GM21576 (cell line): ENCODE measurements around the gene LYRM4.

Experiments
- ATAC-seq: cut with Tn5 transposase; IDR thresholded peaks from one replicate; pipeline ENCODE4 v1.9.1; 2021; ENCODE audit warnings: mild to moderate bottlenecking, moderate library complexity; ENCODE audit not compliant: unreplicated experiment

The LYRM4 gene

GRCh38 chr6:5247201-5247600 lies 13.5 kb downstream of the LYRM4 start:
- ATAC-seq: no peak

GRCh38 chr6:5246141-5247097 lies 14.3 kb downstream of the LYRM4 start:
- no peak for ATAC-seq

GRCh38 chr6:5243069-5243468 lies 17.7 kb downstream of the LYRM4 start:
- ATAC-seq: no peak

- no peak for ATAC-seq
Measured at GRCh38 chr6:5241252-5241651, 19.5 kb downstream of the LYRM4 start.

- no peak for ATAC-seq
Measured at GRCh38 chr6:5238336-5238735, 22.4 kb downstream of the LYRM4 start.

- ATAC-seq: no peak
Measured at GRCh38 chr6:5237805-5238204, 22.9 kb downstream of the LYRM4 start.

DNA sequence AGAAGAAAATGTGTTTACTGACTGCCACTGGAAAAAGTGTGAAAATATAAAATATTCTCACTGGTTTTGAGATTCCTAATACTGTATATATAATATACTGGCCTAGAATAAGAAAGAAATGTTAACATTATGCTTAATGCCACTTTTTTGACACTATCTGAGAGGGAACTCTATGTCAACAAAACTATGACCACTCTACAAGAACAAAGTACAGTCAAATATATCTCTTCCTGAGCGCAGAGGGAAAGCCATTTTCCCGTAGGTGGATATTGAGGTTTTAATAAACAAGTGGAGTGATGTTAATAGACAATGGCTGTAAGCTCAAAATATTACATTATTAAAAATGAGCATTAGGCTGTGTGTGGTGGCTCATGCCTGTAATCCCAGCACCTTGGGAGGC lies 24.9 kb downstream of the LYRM4 start:
- ATAC-seq: no peak

GRCh38 chr6:5234874-5235273 lies 25.9 kb downstream of the LYRM4 start:
- no peak for ATAC-seq

DNA sequence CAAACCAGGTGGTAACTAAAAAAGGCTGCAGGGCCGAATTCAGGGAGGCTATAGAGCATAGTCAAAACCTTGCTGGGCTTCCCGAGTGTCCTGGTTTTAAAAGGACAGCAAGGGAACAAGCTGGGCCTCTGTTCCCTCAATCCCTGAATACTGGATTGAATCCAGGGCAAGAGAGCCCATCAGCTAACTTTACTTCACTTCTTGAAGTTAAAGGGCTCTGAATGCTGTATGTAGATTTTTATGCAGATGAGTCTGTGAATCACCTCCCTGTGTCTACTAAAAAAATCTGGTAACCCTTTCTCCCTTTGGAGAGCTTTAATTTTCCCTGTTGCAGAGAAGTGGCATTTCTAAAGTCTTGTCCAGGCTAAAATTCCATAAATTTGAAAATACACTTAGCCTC lies 29.5 kb downstream of the LYRM4 start:
- ATAC-seq: no peak

- ATAC-seq: no peak
Measured at GRCh38 chr6:5230081-5230480, 30.7 kb downstream of the LYRM4 start.

DNA sequence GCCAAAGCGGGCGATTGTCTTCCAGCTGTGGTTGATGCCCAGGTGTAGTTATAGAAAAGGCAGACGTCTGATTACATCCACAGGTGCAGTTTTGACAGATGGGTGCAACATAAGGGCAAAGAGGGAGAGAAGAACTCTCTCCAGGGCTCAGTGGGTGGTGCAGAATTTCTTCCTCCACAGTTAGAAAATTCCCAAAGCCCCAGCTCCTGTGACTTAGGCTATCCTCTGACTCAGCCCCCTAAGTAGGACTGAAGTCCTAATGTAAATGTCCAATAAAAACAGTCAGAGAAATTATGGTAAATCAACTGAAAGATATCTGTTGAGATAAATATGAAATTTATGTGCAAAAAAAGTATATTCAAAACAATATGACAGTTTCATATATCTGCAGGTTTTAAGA lies 31.4 kb downstream of the LYRM4 start:
- ATAC-seq: no peak

DNA sequence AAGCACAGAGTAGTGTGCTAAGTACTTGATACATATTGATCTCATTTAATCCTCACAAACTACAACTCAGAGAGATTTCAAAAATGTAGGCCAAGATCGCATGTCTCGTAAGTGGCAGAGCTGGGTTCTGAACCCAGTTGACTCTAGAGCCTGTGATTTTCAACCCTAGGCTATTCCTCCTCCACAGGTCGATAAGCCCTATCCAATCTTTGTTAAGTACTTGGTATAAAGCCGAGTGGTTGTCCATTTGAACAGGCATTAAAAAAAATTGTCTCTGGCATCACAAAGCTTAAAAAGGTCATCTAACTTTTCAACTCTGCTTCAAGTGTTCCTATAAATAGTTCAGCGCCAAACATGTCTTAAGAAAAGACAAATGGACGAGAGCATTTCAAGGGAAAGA lies 37.4 kb downstream of the LYRM4 start:
- ATAC-seq: no peak

- no peak for ATAC-seq
Measured at GRCh38 chr6:5220443-5220842, 40.3 kb downstream of the LYRM4 start.

DNA sequence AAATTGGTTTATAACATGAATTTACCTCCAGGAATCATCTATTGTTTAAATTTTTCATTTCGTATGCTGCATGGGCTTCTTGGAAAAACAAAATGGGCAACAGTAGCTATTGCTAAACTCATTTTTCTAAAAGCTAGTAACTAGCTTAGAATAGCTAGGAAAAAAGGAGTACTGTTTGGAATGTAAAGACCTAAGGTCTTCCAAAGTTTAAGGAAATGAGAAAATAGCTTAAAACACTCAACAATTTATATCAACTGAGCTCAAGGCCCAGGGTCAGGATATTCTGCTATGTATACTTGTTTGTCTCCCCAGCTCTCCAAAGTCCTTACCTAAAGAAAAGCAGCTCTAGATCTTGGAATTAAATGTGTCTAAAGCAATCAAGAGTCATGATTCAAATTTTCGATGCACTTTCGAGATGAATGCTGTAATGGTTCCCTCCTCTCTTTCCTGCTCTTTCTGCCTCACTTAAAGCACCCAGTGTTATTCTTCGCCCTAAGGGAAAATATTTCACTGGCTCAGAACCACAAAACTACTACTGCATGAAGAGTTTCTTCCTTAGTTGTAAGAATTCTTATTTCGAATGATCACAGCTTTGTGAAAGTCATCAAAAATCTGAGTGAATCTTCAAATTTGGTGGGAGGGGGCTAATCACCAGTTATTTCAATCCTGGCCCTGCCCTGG lies 41.6 kb downstream of the LYRM4 start:
- no peak for ATAC-seq

DNA sequence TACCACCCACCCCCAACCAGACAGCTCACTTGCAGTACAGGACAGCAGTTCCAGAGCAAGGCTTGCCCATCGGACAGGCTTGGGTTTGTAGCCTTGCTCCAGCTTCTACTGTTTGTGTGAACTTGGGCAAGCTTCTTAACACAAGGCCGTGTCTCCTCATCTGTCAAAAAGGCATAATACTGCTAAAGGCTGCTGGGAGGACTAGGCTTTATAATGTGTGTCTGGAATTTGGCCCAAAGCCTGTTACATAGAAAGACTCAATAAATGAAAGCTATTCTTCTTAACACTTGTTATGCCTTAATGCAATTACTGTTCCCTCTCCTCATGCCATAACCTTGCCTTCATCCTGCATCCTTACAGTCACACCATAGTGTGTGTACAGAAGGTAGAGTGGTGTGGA lies 43.4 kb downstream of the LYRM4 start:
- no peak for ATAC-seq

DNA sequence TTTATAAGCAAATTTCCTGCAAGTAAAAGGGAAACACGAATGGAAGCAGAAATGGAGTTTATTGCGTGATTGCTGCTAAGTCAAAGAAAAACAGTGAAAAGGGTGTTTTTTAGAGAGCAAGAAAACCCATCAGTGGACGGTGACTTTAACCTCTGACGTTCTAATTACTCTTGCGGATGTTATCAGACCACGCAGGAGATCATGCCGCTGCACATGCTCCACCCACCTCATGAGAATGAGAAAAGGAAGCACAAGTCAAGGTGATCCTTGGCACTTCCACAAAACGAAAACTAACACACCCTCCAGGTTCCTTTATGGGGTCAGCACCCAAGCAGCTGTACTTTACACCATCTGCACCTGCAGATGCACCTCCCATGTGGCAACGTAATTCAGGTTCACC lies 45.0 kb downstream of the LYRM4 start:
- ATAC-seq: no peak

DNA sequence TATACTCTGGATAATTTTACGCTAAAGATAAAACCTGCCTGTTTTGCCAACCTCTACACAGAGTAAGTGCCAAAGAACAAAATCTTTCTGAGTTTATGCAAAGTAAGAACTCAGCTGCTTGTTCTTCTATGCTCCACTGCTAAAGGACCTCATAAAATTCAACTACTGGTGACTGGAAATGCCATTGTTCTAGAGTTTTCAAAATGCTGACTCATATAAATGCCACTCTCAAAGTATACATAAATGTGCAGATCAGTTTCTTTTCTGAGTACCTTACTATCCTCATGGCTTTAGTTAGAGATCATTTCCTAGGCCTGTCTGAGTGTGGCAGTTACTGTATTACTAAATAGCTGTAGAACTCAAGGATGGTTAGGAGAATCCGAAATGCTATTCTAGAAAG lies 45.6 kb downstream of the LYRM4 start:
- ATAC-seq: no peak

- no peak for ATAC-seq
Measured at GRCh38 chr6:5214570-5215052, 46.1 kb downstream of the LYRM4 start.

GRCh38 chr6:5213836-5214235 lies 46.9 kb downstream of the LYRM4 start:
- no peak for ATAC-seq

- ATAC-seq: no peak
Measured at GRCh38 chr6:5211492-5211891, 49.3 kb downstream of the LYRM4 start.

- ATAC-seq: no peak
Measured at GRCh38 chr6:5208471-5208971, 52.2 kb downstream of the LYRM4 start.

DNA sequence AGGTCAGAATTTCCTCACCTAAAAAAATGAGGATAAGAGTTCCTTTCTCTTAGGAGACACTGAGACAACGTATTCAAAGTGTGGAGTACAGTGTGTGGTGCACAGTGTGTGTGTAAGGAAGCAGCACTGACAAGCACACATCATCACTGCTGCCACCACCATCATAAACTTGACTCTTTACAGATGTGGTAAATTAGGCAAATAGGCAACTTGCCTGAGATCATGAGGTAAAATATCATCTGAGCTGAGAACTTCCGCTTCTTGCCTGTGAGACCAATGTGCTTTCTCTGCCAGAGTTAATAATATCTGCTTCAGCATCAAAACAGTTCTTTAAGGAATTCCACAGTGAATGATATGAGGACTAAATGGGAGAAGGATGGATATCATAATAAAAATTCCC lies 52.7 kb downstream of the LYRM4 start:
- ATAC-seq: no peak
